ENCODE data around the gene CYB5D1. TPM values are rescaled to one million over a fixed set of nuclear protein-coding genes. Genes with fewer than 3 reads are reported as not detected.

Gene CYB5D1
- polyA plus RNA-seq, 1 donor from 2014 or later = 30.4 TPM

- Histone ChIP-seq H3K9me2 (ENCODE audit: insufficient read depth, low read length) (no peaks in the 10 kb centered on the region), H3K27me3 (ENCODE audit: insufficient read depth, low read depth, low read length) (no peaks in the 10 kb centered on the region), H3K79me2 (replicated peaks; ENCODE audit: insufficient read depth, low read length) (no peaks in the 10 kb centered on the region), H3K27ac (ENCODE audit: low read length) (no peak overlapping the region), H3K4me3 (ENCODE audit: low read length) (no peak overlapping the region), H3K9ac (ENCODE audit: low read length) (no peak overlapping the region), H3F3A (ENCODE audit: insufficient read depth, low read length, poor library complexity, severe bottlenecking) (no peaks in the 10 kb centered on the region), H3K9me3 (ENCODE audit: low read length) (no peaks in the 10 kb centered on the region), H2AFZ (ENCODE audit: low read depth, low read length) (no peak overlapping the region), H3K4me2 (ENCODE audit: low read length) (no peak overlapping the region), H3K36me3 (ENCODE audit: insufficient read depth, low read length) (no peaks in the 10 kb centered on the region), H4K20me1 (ENCODE audit: insufficient read depth) (no peaks in the 10 kb centered on the region)
- TF ChIP-seq EZH2 (IDR thresholded peaks at IDR 0.05; ENCODE audit: borderline replicate concordance, insufficient read depth, low read length, poor library complexity, severe bottlenecking) (no peak), RAD21 (conservative IDR thresholded peaks at IDR 0.05) (no peak), TAF1 (IDR thresholded peaks at IDR 0.05; ENCODE audit: low read depth) (no peak), POLR2AphosphoS5 (IDR thresholded peaks at IDR 0.05) (no peak), CTCF (IDR thresholded peaks at IDR 0.05; ENCODE audit: poor library complexity, severe bottlenecking) (no peak), MXI1 (conservative IDR thresholded peaks at IDR 0.05; ENCODE audit: poor library complexity, severe bottlenecking) (no peak), EP300 (conservative IDR thresholded peaks at IDR 0.05; ENCODE audit: poor library complexity, severe bottlenecking) (no peak), SMC3 (conservative IDR thresholded peaks at IDR 0.05; ENCODE audit: poor library complexity) (no peak)
- TF ChIP-seq, protein P1, sequence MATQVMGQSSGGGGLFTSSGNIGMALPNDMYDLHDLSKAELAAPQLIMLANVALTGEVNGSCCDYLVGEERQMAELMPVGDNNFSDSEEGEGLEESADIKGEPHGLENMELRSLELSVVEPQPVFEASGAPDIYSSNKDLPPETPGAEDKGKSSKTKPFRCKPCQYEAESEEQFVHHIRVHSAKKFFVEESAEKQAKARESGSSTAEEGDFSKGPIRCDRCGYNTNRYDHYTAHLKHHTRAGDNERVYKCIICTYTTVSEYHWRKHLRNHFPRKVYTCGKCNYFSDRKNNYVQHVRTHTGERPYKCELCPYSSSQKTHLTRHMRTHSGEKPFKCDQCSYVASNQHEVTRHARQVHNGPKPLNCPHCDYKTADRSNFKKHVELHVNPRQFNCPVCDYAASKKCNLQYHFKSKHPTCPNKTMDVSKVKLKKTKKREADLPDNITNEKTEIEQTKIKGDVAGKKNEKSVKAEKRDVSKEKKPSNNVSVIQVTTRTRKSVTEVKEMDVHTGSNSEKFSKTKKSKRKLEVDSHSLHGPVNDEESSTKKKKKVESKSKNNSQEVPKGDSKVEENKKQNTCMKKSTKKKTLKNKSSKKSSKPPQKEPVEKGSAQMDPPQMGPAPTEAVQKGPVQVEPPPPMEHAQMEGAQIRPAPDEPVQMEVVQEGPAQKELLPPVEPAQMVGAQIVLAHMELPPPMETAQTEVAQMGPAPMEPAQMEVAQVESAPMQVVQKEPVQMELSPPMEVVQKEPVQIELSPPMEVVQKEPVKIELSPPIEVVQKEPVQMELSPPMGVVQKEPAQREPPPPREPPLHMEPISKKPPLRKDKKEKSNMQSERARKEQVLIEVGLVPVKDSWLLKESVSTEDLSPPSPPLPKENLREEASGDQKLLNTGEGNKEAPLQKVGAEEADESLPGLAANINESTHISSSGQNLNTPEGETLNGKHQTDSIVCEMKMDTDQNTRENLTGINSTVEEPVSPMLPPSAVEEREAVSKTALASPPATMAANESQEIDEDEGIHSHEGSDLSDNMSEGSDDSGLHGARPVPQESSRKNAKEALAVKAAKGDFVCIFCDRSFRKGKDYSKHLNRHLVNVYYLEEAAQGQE (IDR thresholded peaks at IDR 0.05; ENCODE audit: borderline replicate concordance) = no peak
Measured at GRCh38 chr17:7824021-7824924, 33.5 kb upstream of the CYB5D1 start.

- Histone ChIP-seq H3K9ac (ENCODE audit: low read length) (no peak overlapping the region), H3K4me2 (ENCODE audit: low read length) (no peak overlapping the region), H3K4me3 (ENCODE audit: low read length) (no peak overlapping the region), H3K36me3 (ENCODE audit: insufficient read depth, low read length) (no peaks in the 10 kb centered on the region), H2AFZ (ENCODE audit: low read depth, low read length) (no peak overlapping the region), H3K9me2 (ENCODE audit: insufficient read depth, low read length) (no peaks in the 10 kb centered on the region), H3K9me3 (ENCODE audit: low read length) (no peaks in the 10 kb centered on the region), H3K79me2 (replicated peaks; ENCODE audit: insufficient read depth, low read length) (no peaks in the 10 kb centered on the region), H3K27me3 (ENCODE audit: insufficient read depth, low read depth, low read length) (no peaks in the 10 kb centered on the region), H4K20me1 (ENCODE audit: insufficient read depth) (no peaks in the 10 kb centered on the region), H3F3A (ENCODE audit: insufficient read depth, low read length, poor library complexity, severe bottlenecking) (no peaks in the 10 kb centered on the region), H3K27ac (ENCODE audit: low read length) (no peak overlapping the region)
- no peak for TF ChIP-seq POLR2AphosphoS5 (IDR thresholded peaks at IDR 0.05)
- peak; percentile 39 for TF ChIP-seq CTCF (IDR thresholded peaks at IDR 0.05; ENCODE audit: poor library complexity, severe bottlenecking)
Measured at GRCh38 chr17:7825206-7825990, 32.4 kb upstream of the CYB5D1 start.

Measured in neural cell (in vitro differentiated cells).